Measurements from ENCODE around the gene SIK2.

DNA sequence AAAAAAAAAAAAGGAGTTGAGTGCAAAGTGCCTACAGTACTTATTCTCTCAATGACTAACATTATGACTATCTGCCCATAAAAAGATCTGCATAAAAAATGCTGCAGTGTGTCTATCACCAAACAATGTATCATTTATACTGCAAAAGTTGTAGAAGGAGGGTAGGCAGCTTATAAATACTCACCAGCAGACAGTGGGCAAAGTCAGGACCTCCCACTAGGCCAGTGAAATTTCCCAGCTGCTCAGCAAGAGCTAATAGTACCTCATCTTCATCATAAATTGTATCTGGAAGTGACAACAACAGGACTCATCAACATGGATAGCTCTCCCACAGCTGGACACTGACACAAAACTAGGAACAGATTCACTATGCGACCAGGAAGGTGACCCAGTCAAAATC lies 162.4 kb downstream of the SIK2 start:
- no peak for TF ChIP-seq CTCF (IDR thresholded peaks at IDR 0.05)
- TF ChIP-seq EZH2 (IDR thresholded peaks at IDR 0.05) = no peak
